Lower leg skin (tissue), 3 donors: ENCODE results near the gene HUNK.

Source experiments
- POLR2A ChIP-seq, 2 donors: fragments of 450-650 bp; IDR thresholded peaks; one replicate each; pipeline ENCODE4 v1.6.1; 2016 to 2017; ENCODE audit warnings: antibody characterized with exemption in 2 of 2, mild to moderate bottlenecking in 1 of 2, moderate library complexity in 1 of 2
- TF ChIP-seq, protein P1 (sequence below), 3 donors: fragments of 450-650 bp; IDR thresholded peaks; one replicate each; pipeline ENCODE4 v1.5.1; 2016; ENCODE audit warnings: antibody characterized with exemption in 3 of 3, mild to moderate bottlenecking in 3 of 3, moderate library complexity in 2 of 3

DNA sequence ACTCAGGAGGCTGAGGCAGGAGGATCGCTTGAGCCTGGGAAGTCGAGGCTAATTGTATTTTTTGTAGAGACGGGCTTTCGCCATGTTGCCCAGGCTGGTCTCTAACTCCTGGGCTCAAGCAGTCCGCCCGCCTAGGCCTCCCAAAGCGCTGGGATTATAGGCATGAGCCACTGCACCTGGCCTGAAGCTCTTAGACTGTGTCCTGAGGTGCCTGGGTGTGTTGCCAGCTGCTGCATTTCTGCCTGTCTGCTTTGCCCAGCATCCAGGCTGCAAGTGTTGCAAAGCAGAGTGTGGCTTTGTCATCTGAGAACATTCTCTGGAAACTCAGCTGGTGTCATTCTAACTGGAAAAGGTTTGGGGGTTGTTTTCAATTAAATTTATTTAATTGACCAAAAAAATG lies 105.0 kb downstream of the HUNK start:
- TF ChIP-seq, protein P1, sequence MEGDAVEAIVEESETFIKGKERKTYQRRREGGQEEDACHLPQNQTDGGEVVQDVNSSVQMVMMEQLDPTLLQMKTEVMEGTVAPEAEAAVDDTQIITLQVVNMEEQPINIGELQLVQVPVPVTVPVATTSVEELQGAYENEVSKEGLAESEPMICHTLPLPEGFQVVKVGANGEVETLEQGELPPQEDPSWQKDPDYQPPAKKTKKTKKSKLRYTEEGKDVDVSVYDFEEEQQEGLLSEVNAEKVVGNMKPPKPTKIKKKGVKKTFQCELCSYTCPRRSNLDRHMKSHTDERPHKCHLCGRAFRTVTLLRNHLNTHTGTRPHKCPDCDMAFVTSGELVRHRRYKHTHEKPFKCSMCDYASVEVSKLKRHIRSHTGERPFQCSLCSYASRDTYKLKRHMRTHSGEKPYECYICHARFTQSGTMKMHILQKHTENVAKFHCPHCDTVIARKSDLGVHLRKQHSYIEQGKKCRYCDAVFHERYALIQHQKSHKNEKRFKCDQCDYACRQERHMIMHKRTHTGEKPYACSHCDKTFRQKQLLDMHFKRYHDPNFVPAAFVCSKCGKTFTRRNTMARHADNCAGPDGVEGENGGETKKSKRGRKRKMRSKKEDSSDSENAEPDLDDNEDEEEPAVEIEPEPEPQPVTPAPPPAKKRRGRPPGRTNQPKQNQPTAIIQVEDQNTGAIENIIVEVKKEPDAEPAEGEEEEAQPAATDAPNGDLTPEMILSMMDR (IDR thresholded peaks at IDR 0.05): no peak
- TF ChIP-seq POLR2A (IDR thresholded peaks at IDR 0.05): no peak
